T-helper 1 cell treated with Interleukin-12 subunit alpha and Interleukin-12 subunit beta and Interleukin-4 antibody, amounts not matched to agents 30 μg/mL and 1 μg/mL, for 36 hours (primary cell): ENCODE results near the gene SIRT7.

Experiments used
- H3K27ac Mint-ChIP-seq: one replicate; pipeline ENCODE4 v1.8.0; 2021; ENCODE audit warnings: mild to moderate bottlenecking, mixed read lengths
- H3K27me3 Mint-ChIP-seq: one replicate; pipeline ENCODE4 v1.8.0; 2021; ENCODE audit warnings: low read depth, mixed read lengths
- H3K36me3 Mint-ChIP-seq: one replicate; pipeline ENCODE4 v1.8.0; 2021; ENCODE audit warnings: low read depth, mixed read lengths
- H3K4me1 Mint-ChIP-seq: one replicate; pipeline ENCODE4 v1.8.0; 2021; ENCODE audit warnings: low read depth, mixed read lengths
- H3K4me3 Mint-ChIP-seq: one replicate; pipeline ENCODE4 v1.8.0; 2021; ENCODE audit warnings: mild to moderate bottlenecking, moderate library complexity, mixed read lengths
- H3K9me3 Mint-ChIP-seq: one replicate; pipeline ENCODE4 v1.8.0; 2021; ENCODE audit warnings: mixed read lengths

The SIRT7 gene

DNA sequence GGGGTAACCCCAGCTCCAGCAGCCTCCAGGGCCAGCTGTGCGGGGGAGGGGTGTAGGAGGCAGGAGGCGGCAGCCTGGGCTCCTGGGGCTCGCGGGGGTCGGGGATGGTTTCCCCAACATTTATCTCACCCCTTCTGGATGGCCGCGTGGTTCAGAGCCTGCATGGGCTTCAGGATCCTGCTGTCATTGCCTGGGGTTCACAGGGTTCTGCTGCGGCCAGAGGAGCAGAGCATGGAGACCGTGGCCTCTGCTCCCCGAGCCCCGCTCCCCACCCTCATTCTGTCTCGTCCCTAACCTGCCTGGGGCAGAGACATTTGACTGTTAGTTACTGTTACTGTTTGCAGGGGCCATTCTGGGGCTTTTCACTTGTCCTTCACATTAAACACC lies 24.2 kb upstream of the SIRT7 start:
- H3K36me3 Mint-ChIP-seq = no peaks in the 10 kb centered on the region
- no peak overlapping the region for H3K4me3 Mint-ChIP-seq
- H3K27ac Mint-ChIP-seq = no peak overlapping the region
- H3K27me3 Mint-ChIP-seq = no peaks in the 10 kb centered on the region
- peaks cover 7% of the 10 kb centered on the region for H3K4me1 Mint-ChIP-seq
- H3K9me3 Mint-ChIP-seq = no peaks in the 10 kb centered on the region

DNA sequence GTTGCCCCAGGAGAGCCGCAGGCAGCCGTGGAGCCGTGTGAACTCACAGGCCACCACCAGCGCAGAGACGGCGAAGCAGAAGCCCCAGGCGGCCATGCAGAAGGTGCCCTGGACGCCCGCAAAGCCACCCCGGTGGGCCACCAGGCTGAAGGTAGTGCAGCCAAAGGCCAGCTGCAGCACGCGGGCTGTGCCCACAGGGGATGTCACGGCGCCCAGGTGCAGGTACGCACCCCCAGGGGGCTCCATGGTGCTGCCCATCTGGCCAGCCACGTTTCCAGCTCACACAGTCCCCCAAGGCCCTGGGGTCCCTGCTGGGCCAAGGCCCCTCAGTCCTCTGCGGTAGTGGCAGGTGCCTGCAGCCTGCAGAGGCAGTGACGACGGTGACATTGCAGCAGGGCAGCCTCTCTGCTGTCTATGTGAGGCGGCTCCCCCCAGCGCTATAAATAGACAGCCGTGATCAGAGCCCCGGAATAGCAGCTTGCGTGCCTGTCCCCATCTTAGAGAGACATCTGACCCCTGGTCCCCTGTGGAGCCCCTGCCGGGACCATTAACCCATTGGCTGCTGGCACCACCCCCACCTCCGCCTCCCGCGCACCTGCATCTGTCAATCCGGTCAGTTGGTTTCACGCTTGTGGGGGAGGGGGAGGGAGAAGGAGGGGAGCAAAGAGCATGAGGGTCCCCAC lies 23.6 kb upstream of the SIRT7 start:
- H3K27me3 Mint-ChIP-seq = no peaks in the 10 kb centered on the region
- peaks cover 7% of the 10 kb centered on the region for H3K4me1 Mint-ChIP-seq
- no peaks in the 10 kb centered on the region for H3K36me3 Mint-ChIP-seq
- no peaks in the 10 kb centered on the region for H3K9me3 Mint-ChIP-seq
- H3K4me3 Mint-ChIP-seq = no peak overlapping the region
- H3K27ac Mint-ChIP-seq = no peak overlapping the region

- H3K27me3 Mint-ChIP-seq = no peaks in the 10 kb centered on the region
These were observed 22.8 kb upstream of the SIRT7 start for GRCh38 chr17:81940538-81941483.

DNA sequence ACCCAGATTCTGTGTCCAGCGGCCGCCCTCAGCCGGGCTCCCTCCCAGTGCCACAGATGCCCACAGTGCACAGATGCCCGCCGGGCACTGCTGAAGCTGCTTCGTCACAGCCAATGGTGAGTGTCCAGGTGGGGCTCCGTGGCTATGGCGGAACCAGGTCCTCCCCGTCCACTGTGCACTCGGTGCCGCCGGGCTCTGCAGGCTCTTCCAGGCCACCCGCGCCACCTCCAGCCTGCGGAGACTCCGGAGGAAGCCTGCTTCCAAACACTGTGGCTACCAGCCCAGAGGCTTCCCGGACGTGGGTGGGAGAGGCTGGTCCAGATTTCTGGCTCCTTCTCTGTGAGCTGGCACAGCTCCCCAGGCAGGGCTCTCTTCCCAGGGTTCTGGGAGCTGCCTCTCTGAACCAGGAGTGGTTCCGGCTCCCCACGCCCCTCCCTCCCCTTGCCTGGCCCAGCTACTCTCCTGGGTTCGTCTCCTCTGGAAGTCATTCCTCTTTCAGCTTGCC lies 22.0 kb upstream of the SIRT7 start:
- H3K27ac Mint-ChIP-seq = no peak overlapping the region
- H3K36me3 Mint-ChIP-seq = no peaks in the 10 kb centered on the region

More at GRCh38 chr17:81940538-81941483, 22.8 kb upstream of the SIRT7 start:
- no peaks in the 10 kb centered on the region for H3K9me3 Mint-ChIP-seq
- H3K4me1 Mint-ChIP-seq = peaks cover 8% of the 10 kb centered on the region
- H3K4me3 Mint-ChIP-seq = no peak overlapping the region
- no peak overlapping the region for H3K27ac Mint-ChIP-seq
- H3K36me3 Mint-ChIP-seq = no peaks in the 10 kb centered on the region

DNA sequence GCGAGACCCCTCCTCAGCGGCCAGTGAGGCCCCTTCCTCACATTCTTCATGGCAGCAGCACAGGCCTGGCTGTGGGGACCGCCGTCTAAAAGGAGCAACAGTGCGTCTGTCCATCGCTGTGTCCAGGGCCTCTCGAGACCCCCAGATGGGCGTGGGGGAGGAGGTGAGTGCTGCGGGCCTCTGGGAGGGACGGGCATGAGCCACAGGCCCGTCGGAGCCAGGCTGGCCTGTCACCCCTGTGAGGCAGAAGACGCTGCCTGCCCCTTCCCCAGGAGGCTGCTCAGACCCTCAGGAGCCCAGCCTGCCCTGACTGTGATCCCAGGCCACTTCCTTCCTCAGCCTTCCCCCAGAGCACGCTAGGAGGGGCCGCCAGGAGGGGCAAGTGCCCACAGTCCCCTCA lies 21.2 kb upstream of the SIRT7 start:
- no peak overlapping the region for H3K27ac Mint-ChIP-seq
- no peak overlapping the region for H3K4me3 Mint-ChIP-seq
- no peaks in the 10 kb centered on the region for H3K9me3 Mint-ChIP-seq
- no peaks in the 10 kb centered on the region for H3K36me3 Mint-ChIP-seq
- H3K4me1 Mint-ChIP-seq = peaks cover 11% of the 10 kb centered on the region
- H3K27me3 Mint-ChIP-seq = no peaks in the 10 kb centered on the region

More for the DNA sequence above, 22.0 kb upstream of the SIRT7 start:
- Mint-ChIP-seq H3K4me3 (no peak overlapping the region), H3K4me1 (peaks cover 11% of the 10 kb centered on the region), H3K27me3 (no peaks in the 10 kb centered on the region), H3K9me3 (no peaks in the 10 kb centered on the region)

DNA sequence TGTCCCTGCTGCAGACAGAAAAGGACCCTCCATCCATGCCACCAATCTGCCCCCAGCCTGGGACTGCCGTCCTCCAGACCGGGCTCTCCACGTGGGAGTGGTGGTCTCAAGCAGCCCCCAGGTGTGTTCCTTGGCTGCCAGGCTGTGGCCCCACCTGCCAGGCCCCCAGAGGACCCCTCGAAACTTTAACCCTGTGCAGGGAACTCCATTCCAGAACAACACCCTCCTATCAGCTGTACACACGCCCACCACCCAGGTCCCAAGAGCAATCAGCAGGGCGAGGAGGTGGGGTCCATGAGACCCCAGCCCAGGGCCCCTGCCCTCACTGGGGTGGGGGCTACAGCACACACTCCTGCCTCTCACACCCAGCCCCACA lies 17.7 kb upstream of the SIRT7 start:
- peak overlapping the region; percentile 72 for H3K27ac Mint-ChIP-seq
- H3K4me3 Mint-ChIP-seq = peak overlapping the region; percentile 54
- peaks cover 4% of the 10 kb centered on the region for H3K36me3 Mint-ChIP-seq
- H3K27me3 Mint-ChIP-seq = no peaks in the 10 kb centered on the region
- peaks cover 13% of the 10 kb centered on the region for H3K4me1 Mint-ChIP-seq
- H3K9me3 Mint-ChIP-seq = no peaks in the 10 kb centered on the region

DNA sequence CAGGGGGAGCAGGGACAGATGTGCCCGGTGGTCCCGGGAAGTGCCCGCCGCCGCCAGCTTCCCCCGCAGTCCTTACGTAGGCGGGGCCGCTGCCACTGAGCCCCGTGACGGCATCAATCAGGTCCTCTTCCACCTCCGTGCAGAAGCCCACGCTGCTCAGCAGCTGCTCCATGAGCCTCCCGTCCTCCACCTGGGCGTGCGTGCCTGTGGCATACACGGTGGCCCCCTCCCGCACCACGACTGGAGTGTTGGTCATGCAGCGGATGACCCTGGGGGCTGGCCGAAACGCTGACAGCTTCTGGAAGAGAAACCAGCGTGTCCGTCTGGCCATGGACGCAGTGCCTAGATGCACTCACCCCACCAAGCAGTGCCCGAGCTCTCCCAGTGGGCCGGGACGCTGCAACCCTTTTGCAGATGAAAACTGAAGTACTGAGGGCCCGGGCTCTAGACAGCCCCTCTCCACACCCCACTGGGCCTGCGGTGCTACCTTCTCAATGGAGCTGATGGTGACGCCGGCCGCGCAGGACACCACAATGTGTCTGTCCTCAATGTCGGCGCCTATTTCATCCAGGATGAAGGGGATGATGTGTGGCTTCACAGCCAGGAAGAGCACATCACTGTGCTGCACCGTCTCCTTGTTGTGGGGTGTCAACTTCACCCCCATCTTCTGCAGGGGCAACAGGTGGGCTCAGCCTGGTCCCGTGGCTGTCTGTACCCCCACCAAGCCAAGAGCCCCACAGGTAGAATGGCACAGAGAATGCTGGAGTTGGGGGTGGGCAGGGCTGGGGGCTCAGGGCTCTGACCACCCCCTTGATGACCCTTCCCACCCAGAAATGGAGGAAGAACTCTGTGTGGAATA lies 17.1 kb upstream of the SIRT7 start:
- peaks cover 13% of the 10 kb centered on the region for H3K4me1 Mint-ChIP-seq
- no peaks in the 10 kb centered on the region for H3K27me3 Mint-ChIP-seq
- H3K9me3 Mint-ChIP-seq = no peaks in the 10 kb centered on the region
- no peak overlapping the region for H3K27ac Mint-ChIP-seq
- H3K4me3 Mint-ChIP-seq = no peak overlapping the region
- H3K36me3 Mint-ChIP-seq = peaks cover 4% of the 10 kb centered on the region

- Mint-ChIP-seq H3K4me3 (peak overlapping the region; percentile 31), H3K36me3 (peaks cover 4% of the 10 kb centered on the region), H3K4me1 (peaks cover 13% of the 10 kb centered on the region), H3K9me3 (no peaks in the 10 kb centered on the region), H3K27me3 (no peaks in the 10 kb centered on the region), H3K27ac (no peak overlapping the region)
These were observed 16.3 kb upstream of the SIRT7 start for GRCh38 chr17:81934098-81934757.

GRCh38 chr17:81933178-81933699 lies 15.3 kb upstream of the SIRT7 start:
- Mint-ChIP-seq H3K4me1 (peaks cover 12% of the 10 kb centered on the region), H3K36me3 (peaks cover 4% of the 10 kb centered on the region), H3K9me3 (no peaks in the 10 kb centered on the region), H3K27me3 (no peaks in the 10 kb centered on the region), H3K27ac (no peak overlapping the region), H3K4me3 (no peak overlapping the region)

DNA sequence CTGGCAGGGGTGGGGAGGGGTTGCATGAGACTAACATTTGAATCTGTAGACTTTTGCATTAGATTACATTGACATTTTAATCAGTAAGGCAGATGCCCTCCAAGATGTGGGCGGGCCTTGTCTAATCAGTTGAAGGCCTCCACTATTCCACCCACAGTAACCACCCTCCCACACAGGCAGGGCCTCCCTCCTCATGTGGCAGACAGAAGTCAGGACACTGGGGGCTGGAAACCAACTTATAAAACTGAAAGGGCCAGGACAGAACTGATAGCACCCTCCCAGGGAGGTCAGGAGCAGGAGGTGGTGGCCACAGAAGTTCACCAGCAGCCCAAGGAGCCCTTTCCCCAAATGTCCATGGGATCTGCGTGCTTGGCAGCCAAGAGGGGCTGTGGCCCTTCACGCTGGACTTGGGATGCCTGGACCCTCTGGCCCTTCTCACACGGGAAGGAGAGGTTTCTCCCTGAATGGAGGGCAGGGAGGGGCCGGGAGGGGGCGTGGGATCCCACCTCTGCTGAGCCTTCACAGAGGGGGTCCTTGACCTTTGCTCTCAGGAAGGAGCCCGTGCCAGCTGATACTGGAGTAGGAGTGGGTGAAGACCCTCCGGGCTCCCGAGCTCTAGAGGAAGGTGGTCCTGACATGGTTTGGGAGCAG lies 14.5 kb upstream of the SIRT7 start:
- H3K9me3 Mint-ChIP-seq = no peaks in the 10 kb centered on the region
- H3K27ac Mint-ChIP-seq = no peak overlapping the region
- peaks cover 7% of the 10 kb centered on the region for H3K4me1 Mint-ChIP-seq

GRCh38 chr17:81931557-81932332 lies 13.8 kb upstream of the SIRT7 start:
- Mint-ChIP-seq H3K27me3 (no peaks in the 10 kb centered on the region), H3K27ac (no peak overlapping the region), H3K4me3 (no peak overlapping the region), H3K9me3 (no peaks in the 10 kb centered on the region), H3K4me1 (peaks cover 7% of the 10 kb centered on the region), H3K36me3 (peaks cover 4% of the 10 kb centered on the region)

More for the DNA sequence above, 14.5 kb upstream of the SIRT7 start:
- H3K4me3 Mint-ChIP-seq = no peak overlapping the region
- peaks cover 4% of the 10 kb centered on the region for H3K36me3 Mint-ChIP-seq
- no peaks in the 10 kb centered on the region for H3K27me3 Mint-ChIP-seq

DNA sequence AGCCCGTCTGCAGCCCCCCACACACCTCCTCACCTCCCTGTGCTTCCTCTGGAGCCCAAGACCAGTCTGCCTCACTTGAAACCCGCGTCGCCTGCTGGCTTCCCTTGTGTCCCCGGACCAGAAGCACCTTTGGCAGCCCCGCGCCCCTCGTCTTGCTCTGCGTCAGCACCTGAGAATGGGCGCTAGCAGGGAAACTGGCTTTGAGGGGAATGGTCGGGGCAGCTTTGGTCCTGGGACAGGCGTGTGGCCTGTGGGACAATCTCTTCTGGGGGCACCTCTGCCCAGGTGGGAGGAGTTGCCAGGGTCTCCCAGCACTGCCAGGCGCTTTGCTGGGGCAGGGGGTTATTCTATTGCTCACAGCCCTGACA lies 13.2 kb upstream of the SIRT7 start:
- H3K4me3 Mint-ChIP-seq = peak overlapping the region; percentile 5
- no peaks in the 10 kb centered on the region for H3K9me3 Mint-ChIP-seq
- H3K36me3 Mint-ChIP-seq = peaks cover 4% of the 10 kb centered on the region
- peaks cover 11% of the 10 kb centered on the region for H3K4me1 Mint-ChIP-seq
- peak overlapping the region; percentile 22 for H3K27ac Mint-ChIP-seq
- no peaks in the 10 kb centered on the region for H3K27me3 Mint-ChIP-seq
